Activated T-cell treated with anti-CD3 and anti-CD28 coated beads, Interleukin-2, amount 50 U/mL, for 1 hour (primary cell): ENCODE measurements around the gene KDM4B.

Experiments
- DNase-seq: peaks from one replicate; pipeline ENCODE4 v3.0.0-alpha.2; 2020

KDM4B gene

GRCh38 chr19:5016781-5017180 lies 47.9 kb downstream of the KDM4B start:
- no peak for DNase-seq

GRCh38 chr19:5017235-5017634 lies 48.3 kb downstream of the KDM4B start:
- DNase-seq = no peak

GRCh38 chr19:5018224-5019015 lies 49.5 kb downstream of the KDM4B start:
- DNase-seq = no peak

- no peak for DNase-seq
Observed at GRCh38 chr19:5020368-5020767, 51.5 kb downstream of the KDM4B start.

GRCh38 chr19:5021046-5021445 lies 52.1 kb downstream of the KDM4B start:
- DNase-seq = no peak

- DNase-seq = no peak
Observed at GRCh38 chr19:5022066-5022860, 53.4 kb downstream of the KDM4B start.

GRCh38 chr19:5023128-5023571 lies 54.2 kb downstream of the KDM4B start:
- DNase-seq = no peak

GRCh38 chr19:5024282-5024681 lies 55.4 kb downstream of the KDM4B start:
- DNase-seq = no peak

GRCh38 chr19:5025027-5025426 lies 56.1 kb downstream of the KDM4B start:
- no peak for DNase-seq

GRCh38 chr19:5026706-5027273 lies 57.9 kb downstream of the KDM4B start:
- DNase-seq = no peak

- DNase-seq = no peak
Observed at GRCh38 chr19:5028229-5028886, 59.4 kb downstream of the KDM4B start.

- DNase-seq = peak; percentile 66
Observed at GRCh38 chr19:5029596-5029995, 60.7 kb downstream of the KDM4B start.

GRCh38 chr19:5030136-5030820 lies 61.4 kb downstream of the KDM4B start:
- no peak for DNase-seq

GRCh38 chr19:5030822-5031221 lies 61.9 kb downstream of the KDM4B start:
- no peak for DNase-seq

- peak; percentile 87 for DNase-seq
Observed at GRCh38 chr19:5031231-5032100, 62.6 kb downstream of the KDM4B start.

GRCh38 chr19:5032101-5032967 lies 63.4 kb downstream of the KDM4B start:
- DNase-seq = no peak

GRCh38 chr19:5035105-5035761 lies 66.3 kb downstream of the KDM4B start:
- no peak for DNase-seq

GRCh38 chr19:5035793-5036697 lies 67.1 kb downstream of the KDM4B start:
- DNase-seq = no peak
